Mucosa of gallbladder (tissue), 1 donor: Measurements from ENCODE around the gene UTP25. TPM values are rescaled to one million over a fixed set of nuclear protein-coding genes. Genes with fewer than 3 reads are reported as not detected.
"Not testable (repeated sequence)": the region's sequence is repeated elsewhere in the genome, so short reads cannot be mapped to it uniquely, and the experiment has no call there.

Experiments used
- DNase-seq: peaks from one replicate; pipeline ENCODE4 v3.0.0-alpha.2; 2020; ENCODE audit warnings: low spot score
- total RNA-seq: library from RNA; stranded (reverse); gene quantifications from one replicate; pipeline ENCODE4 v1.2.1, GENCODE V29; 2021
- donor health status: DM: no; HTN: no; CAD: no.

UTP25 gene
- total RNA-seq, 1 donor from 2014 or later, result 5.0 TPM

GRCh38 chr1:209895709-209896108 lies 67.9 kb downstream of the UTP25 start:
- no peak for DNase-seq

- no peak for DNase-seq
Measured at GRCh38 chr1:209896346-209896745, 68.6 kb downstream of the UTP25 start.

GRCh38 chr1:209898271-209898670 lies 70.5 kb downstream of the UTP25 start:
- not testable (repeated sequence) for DNase-seq

- DNase-seq, result not testable (repeated sequence)
Measured at GRCh38 chr1:209898851-209899250, 71.1 kb downstream of the UTP25 start.

- DNase-seq, result no peak
Measured at GRCh38 chr1:209899948-209900347, 72.2 kb downstream of the UTP25 start.

GRCh38 chr1:209900734-209901133 lies 73.0 kb downstream of the UTP25 start:
- no peak for DNase-seq

GRCh38 chr1:209901211-209901610 lies 73.4 kb downstream of the UTP25 start:
- no peak for DNase-seq

- DNase-seq, result not testable (repeated sequence)
Measured at GRCh38 chr1:209904774-209905173, 77.0 kb downstream of the UTP25 start.

Other genes with a start within 250 kb of the UTP25 start
- 0.12 TPM for gene CAMK1G, start 244.3 kb upstream of the UTP25 start, total RNA-seq
- 7.6 TPM for gene LAMB3, start 175.5 kb upstream of the UTP25 start, total RNA-seq
- gene G0S2, start 152.6 kb upstream of the UTP25 start, total RNA-seq, result 4.6 TPM
- gene HSD11B1, start 123.1 kb upstream of the UTP25 start, total RNA-seq, result 5.7 TPM
- 8.9 TPM for gene TRAF3IP3, start 71.9 kb upstream of the UTP25 start, total RNA-seq
- 1.8 TPM for gene C1orf74, start 43.4 kb upstream of the UTP25 start, total RNA-seq
- gene IRF6, start 21.8 kb upstream of the UTP25 start, total RNA-seq, result 104 TPM
- 0.06 TPM for gene SYT14, start 110.2 kb downstream of the UTP25 start, total RNA-seq